Stimulated activated CD8-positive, alpha-beta memory T cell treated with anti-CD3 and anti-CD28 coated beads, Interleukin-4, amount 100 ng/mL, for 48 hours (primary cell): Measurements from ENCODE around the gene PALLD.

Experiments
- DNase-seq: peaks from one replicate; pipeline ENCODE4 v3.0.0-alpha.2; 2020

The PALLD gene

DNA sequence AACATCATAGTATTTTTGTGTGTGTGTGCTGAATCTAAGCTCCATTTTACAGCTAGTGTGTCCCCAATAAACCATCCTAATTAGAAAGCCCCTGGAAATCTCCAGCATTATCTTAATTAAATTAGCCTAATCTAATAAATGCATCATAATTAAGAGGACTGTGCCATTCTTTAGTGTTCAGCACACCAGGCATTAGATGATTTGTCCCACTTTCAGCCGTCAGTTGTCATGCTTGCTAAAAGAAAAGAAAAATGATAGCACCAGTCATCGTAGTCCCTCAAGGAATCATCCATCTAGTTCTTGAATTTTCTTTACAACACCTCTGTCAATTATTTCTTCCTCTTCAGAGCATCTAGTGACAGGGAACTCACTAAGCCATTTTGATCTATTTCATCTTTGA lies 155.9 kb downstream of the PALLD start:
- DNase-seq = no peak

DNA sequence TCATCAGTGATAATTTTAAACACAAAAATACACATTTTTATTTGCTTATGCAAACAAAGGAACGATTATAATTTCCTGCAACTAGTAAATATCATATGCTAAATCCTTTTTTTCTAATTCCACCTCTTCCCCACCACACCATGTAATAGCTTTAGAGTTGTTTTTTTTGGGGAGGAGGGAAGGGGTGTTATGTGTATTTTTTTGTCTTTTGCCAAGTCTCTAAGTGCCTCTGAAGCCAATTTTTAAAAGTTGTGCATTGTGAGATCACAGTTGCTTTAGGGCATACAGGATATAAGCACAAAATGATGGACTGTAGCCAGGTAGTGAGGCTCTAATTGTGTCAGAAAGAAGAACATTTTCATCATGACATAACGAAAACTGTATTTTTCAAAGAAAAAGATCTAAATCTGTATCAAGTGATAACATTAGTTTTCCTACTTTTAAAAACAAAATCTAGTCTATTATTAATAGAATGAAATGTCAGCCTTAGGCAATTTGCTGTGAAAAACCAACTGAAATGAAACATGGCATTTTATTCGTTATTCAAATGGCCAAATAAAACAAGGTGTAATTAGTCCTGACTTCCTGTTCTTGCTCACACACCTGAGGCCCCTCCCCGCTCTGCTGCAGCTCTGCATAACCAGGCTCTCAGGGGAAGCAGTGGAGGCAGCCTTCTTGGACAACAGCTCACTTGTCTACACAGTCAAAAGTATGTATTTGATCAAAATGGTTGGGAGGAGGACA lies 157.4 kb downstream of the PALLD start:
- no peak for DNase-seq

- DNase-seq = no peak
Measured at GRCh38 chr4:168654848-168655174, 158.0 kb downstream of the PALLD start.

DNA sequence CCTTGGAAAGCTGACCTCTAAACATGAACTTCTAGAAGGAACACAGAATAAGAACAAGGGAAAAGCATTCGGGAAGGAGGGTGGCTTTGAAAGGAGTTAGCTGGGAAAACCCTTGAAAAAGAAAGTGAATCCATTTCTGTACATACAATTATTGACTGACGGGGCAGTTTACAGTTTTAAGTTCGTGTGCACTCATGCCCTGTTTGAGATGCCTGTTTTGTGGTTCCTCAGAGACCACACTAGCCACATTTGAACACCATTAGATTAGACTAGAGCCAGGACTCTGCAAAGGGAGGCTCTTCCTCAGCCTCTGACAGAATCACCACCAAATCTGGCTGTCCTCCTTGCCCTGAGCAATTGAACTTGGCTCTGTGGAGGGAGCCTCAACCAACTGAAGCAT lies 158.3 kb downstream of the PALLD start:
- DNase-seq = no peak

DNA sequence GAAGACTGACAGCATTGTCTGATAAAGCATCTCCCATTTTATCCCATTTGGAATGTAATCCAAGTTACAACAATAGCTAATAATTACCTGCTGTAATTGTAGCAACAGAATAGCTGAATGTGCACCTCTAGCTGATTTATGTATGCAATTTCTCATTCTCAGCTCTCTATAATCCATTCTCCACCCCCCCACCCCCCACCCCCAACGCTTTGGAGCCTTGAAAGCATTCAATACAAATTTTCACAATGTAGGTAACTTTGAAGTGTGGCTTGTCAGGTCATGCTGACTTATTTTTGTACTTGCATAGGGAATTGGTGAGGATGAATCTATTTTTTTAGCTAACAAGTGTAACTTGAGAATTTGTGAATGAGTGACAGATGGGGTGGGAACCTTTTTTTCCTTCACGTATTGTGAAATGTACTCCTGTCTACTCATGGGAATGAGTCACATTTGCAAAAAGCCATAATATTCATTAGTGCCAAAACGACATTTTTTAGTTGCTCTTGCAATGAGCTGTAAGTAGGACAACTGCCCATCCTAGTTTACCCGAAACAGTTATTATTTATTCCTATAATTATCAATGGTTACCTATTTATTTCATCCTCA lies 159.3 kb downstream of the PALLD start:
- no peak for DNase-seq

GRCh38 chr4:168656946-168657473 lies 160.2 kb downstream of the PALLD start:
- DNase-seq = no peak

- DNase-seq = no peak
Measured at GRCh38 chr4:168658751-168659150, 161.9 kb downstream of the PALLD start.

DNA sequence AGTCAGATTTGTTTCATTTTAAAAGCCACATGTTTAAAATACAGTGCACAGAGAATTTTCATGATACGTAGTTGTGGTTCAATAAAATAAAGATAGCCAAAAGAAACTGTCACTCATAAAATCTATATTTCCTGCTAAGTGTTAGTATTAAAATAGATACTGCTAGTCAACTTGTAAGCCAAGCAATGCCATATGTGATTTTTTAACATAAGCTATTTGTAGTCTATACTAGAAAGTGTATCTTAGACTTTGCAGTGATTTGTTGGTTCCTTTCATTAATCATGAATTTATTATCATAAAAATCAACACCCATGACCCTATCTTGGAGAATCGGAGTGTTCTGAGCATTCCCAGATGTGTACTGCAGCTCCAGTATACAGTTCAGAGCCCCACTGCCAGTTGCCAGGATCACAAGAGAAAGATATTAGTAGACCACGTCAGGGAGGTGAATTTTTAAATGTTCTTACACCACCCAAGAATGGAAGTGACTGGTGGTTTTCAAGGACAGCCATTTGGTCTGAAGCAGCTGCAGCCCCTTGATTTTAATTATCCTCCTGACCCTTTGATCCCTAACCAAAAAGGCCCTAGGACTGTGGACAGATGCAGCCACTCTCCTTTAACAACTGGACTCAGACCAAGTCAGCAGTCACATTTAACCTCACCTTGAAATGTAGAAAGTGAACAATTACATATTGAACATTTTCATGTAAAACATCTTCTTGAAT lies 163.1 kb downstream of the PALLD start:
- DNase-seq = no peak

DNA sequence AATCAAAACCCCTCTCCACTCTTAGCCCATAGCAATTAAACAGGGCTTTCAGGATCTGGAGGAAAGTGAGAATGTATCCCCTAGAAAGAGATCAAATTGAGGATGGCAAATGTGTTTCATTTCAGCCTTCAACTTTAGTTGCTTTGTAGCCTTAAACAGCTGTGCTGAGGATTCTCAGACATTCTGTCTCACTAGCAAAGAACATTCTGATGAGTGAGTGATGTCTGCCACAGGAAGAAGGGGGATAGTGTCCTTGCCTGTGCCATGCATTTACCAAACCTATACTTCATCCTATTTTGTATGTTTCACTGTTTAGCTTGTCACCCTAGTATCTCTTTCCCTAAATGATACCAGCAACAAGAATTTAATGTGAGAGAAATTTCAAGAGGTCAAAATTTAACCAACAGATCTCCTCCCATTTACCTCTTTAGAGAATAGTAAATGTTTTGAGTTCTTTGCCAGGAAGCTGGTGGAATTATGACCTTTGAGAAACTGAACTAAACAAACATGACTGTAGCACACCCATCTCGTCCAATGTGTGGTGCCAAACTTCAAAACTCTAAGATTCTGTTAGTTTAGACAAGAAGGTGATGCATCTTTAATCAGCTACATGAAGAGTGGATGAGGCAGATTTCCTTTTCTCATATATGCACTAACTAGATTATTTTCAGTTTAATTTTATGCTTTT lies 165.6 kb downstream of the PALLD start:
- DNase-seq = no peak

DNA sequence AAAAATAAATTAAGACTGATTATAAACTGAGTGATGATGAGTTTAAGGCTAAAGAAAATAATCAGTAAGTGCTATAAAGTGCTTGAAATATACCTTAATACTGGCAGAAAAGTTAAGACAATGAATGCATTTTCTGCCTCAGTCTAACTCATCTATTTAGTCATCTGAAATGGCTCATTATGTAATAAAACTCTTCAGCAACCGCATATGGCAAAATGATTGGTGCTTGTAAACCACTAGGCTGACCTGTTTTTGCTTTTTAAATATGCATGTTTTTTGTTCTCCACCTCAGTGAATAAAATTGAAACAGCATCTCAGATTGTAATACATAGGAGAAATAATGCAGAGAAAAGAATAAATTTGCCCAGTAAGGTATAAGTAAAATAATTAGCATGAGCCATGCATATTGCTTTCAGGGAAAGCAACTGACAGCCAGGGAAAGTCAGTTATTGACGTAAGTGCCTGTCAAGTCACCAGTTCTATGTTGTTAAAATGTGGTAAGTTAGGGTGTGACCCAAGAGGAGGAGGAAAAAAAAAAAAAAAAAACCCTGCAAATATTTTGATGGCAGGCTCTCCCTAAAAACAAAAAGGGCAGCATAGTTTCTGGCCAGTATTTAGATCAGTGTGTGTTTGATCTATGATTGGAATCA lies 167.5 kb downstream of the PALLD start:
- no peak for DNase-seq

GRCh38 chr4:168666531-168666930 lies 169.7 kb downstream of the PALLD start:
- no peak for DNase-seq

DNA sequence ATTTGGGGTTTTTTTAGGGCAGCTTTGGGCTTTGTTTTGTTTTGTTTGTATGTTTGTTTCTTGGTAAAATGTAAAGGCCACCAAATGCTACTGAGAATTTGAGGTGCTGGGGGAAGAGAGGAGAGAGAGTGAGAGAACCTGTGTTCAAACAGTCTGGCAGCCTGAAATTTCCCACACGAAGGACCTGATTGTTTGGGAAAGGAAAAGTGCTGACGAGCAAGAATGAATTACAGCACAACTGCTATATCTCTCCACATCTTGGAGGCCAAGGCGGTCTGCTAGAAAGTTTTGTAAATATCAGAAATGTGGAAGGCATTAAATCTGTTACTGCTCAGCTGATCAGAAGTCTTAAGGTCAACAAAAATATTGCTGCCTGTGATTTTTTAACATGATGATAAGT lies 170.5 kb downstream of the PALLD start:
- no peak for DNase-seq

GRCh38 chr4:168667921-168668320 lies 171.1 kb downstream of the PALLD start:
- no peak for DNase-seq

- DNase-seq = no peak
Measured at GRCh38 chr4:168673476-168673875, 176.6 kb downstream of the PALLD start.

DNA sequence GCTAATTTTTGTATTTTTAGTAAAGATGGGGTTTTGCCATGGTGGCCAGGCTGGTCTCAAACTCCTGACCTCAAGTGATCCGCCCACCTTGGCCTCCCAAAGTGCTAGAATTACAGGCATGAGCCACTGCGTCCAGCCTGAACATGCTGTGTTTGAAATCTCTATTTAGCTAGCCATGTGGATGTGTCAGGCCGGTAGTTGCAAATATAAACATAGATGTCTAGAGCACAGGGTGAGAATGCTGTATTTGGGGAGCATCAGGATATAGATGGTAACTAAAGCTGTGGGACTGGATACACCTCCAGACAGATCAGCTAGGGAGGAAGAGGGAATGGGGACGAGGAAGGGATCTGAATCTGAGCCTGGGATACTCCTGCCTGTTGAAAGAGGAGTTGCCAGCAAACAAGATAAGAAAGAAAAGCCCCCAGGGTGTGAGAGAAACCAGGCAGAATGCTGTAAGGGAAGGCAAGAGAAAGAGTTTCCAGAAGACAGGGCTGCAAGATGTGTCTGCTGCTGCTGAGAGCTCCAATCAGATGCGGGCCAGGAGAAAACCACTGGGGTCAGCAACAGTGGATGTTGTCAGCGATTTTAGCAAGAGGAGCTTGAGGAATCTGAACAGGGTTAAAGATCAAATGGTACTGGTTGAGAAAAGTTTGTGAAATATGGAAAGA lies 177.4 kb downstream of the PALLD start:
- DNase-seq = no peak

GRCh38 chr4:168674866-168675265 lies 178.0 kb downstream of the PALLD start:
- DNase-seq = no peak

- DNase-seq = no peak
Measured at GRCh38 chr4:168677063-168677462, 180.2 kb downstream of the PALLD start.

GRCh38 chr4:168677879-168678278 lies 181.0 kb downstream of the PALLD start:
- no peak for DNase-seq

GRCh38 chr4:168678751-168679366 lies 182.0 kb downstream of the PALLD start:
- no peak for DNase-seq

- DNase-seq = no peak
Measured at GRCh38 chr4:168679397-168679796, 182.5 kb downstream of the PALLD start.

GRCh38 chr4:168679819-168680218 lies 183.0 kb downstream of the PALLD start:
- DNase-seq = no peak
